NK-92 (cell line): Measurements from ENCODE around the gene GLYATL3.

ENCODE experiments used
- DNase-seq: peaks from one replicate; lab custom pipeline; 2025; ENCODE audit not compliant: unreplicated experiment; lab: John Stamatoyannopoulos, UW

The GLYATL3 gene

GRCh38 chr6:49543087-49543858 lies 43.5 kb downstream of the GLYATL3 start:
- DNase-seq, result no peak

- no peak for DNase-seq
These were observed 46.6 kb downstream of the GLYATL3 start for GRCh38 chr6:49546331-49546730.

- DNase-seq, result no peak
These were observed 49.0 kb downstream of the GLYATL3 start for GRCh38 chr6:49548613-49549304.

- DNase-seq, result no peak
These were observed 50.2 kb downstream of the GLYATL3 start for GRCh38 chr6:49549691-49550491.

- DNase-seq, result no peak
These were observed 50.9 kb downstream of the GLYATL3 start, which contains the start of gene C6orf141 for GRCh38 chr6:49550492-49551077. Gene C6orf141 (plus strand): TSS chr6:49550668. CDS start chr6:49550793, 125 bp downstream.

GRCh38 chr6:49551078-49551865 lies 51.5 kb downstream of the GLYATL3 start:
- DNase-seq, result no peak

GRCh38 chr6:49551866-49552129 lies 52.1 kb downstream of the GLYATL3 start:
- DNase-seq, result no peak

- no peak for DNase-seq
These were observed 52.9 kb downstream of the GLYATL3 start for GRCh38 chr6:49552596-49552995.

GRCh38 chr6:49553384-49553783 lies 53.7 kb downstream of the GLYATL3 start:
- DNase-seq, result no peak

- DNase-seq, result no peak
These were observed 56.2 kb downstream of the GLYATL3 start for GRCh38 chr6:49555951-49556350.

- no peak for DNase-seq
These were observed 56.7 kb downstream of the GLYATL3 start for GRCh38 chr6:49556429-49556837.

- DNase-seq, result no peak
These were observed 57.5 kb downstream of the GLYATL3 start for GRCh38 chr6:49557177-49557576.

GRCh38 chr6:49558238-49558637 lies 58.5 kb downstream of the GLYATL3 start:
- DNase-seq, result no peak

GRCh38 chr6:49563006-49563886 lies 63.5 kb downstream of the GLYATL3 start:
- DNase-seq, result no peak

- no peak for DNase-seq
These were observed 64.8 kb downstream of the GLYATL3 start for GRCh38 chr6:49564552-49564951.

GRCh38 chr6:49565261-49565660 lies 65.5 kb downstream of the GLYATL3 start:
- no peak for DNase-seq

- DNase-seq, result no peak
These were observed 66.1 kb downstream of the GLYATL3 start for GRCh38 chr6:49565855-49566254.

- no peak for DNase-seq
These were observed 70.9 kb downstream of the GLYATL3 start for GRCh38 chr6:49570474-49571079.

GRCh38 chr6:49576618-49577017 lies 76.9 kb downstream of the GLYATL3 start:
- no peak for DNase-seq
